H1 (cell line): ENCODE data around the gene DNAH10. TPM values are rescaled to one million over a fixed set of nuclear protein-coding genes. Genes with fewer than 3 reads are reported as not detected.

Experiments
- CTCF ChIA-PET: fragments of 300-600 bp; sonication (Branson Sonifier 250); formaldehyde crosslinking; loops from one replicate; lab custom pipeline; 2021; ENCODE audit not compliant: partially characterized antibody; lab: Charles Lee
- POLR2A ChIA-PET: fragments of 300-600 bp; sonication (Branson Sonifier 250); formaldehyde crosslinking; loops from one replicate; lab custom pipeline; 2021; ENCODE audit warnings: inconsistent platforms; ENCODE audit not compliant: partially characterized antibody; lab: Charles Lee
- DNase-seq, 2 experiments: peaks; one replicate each; pipeline versions ENCODE4 v3.0.0 to v3.0.0-alpha.2; 2010 to 2022; ENCODE audit warnings: low spot score in 2 of 2, low read depth in 1 of 2, mixed read lengths in 1 of 2
- FAIRE-seq: peaks from 2 replicates; lab custom pipeline; 2011; peaks lifted over from hg19 to GRCh38; lab: Jason Lieb, UNC
- H2AFZ ChIP-seq: 2 replicates; pipeline ENCODE4 v1.8.1; 2012; ENCODE audit warnings: low read length, inconsistent platforms
- H2AK5ac ChIP-seq: 2 replicates; pipeline ENCODE4 v1.6.1; 2013; ENCODE audit warnings: low read depth, low read length
- H2BK120ac ChIP-seq: replicated peaks from 2 replicates; pipeline ENCODE3; 2013; ENCODE audit warnings: low read depth, low read length, inconsistent platforms
- H2BK12ac ChIP-seq: 2 replicates; pipeline ENCODE4 v1.6.1; 2013; ENCODE audit warnings: low read depth, low read length
- H2BK15ac ChIP-seq: 2 replicates; pipeline ENCODE4 v1.6.1; 2013; ENCODE audit warnings: low read length
- H2BK20ac ChIP-seq: 2 replicates; pipeline ENCODE4 v1.6.1; 2013; ENCODE audit warnings: low read length
- H2BK5ac ChIP-seq: 2 replicates; pipeline ENCODE4 v1.6.1; 2013; ENCODE audit warnings: low read depth, low read length
- H3K14ac ChIP-seq: 2 replicates; pipeline ENCODE4 v1.6.1; 2013; ENCODE audit warnings: inconsistent platforms; ENCODE audit not compliant: insufficient read length
- H3K18ac ChIP-seq: 2 replicates; pipeline ENCODE4 v1.6.1; 2013; ENCODE audit warnings: low read length; ENCODE audit errors: extremely low read depth
- H3K23ac ChIP-seq: 2 replicates; pipeline ENCODE4 v1.6.1; 2013; ENCODE audit warnings: inconsistent platforms; ENCODE audit not compliant: insufficient read length
- H3K23me2 ChIP-seq: 2 replicates; pipeline ENCODE4 v1.6.1; 2013; ENCODE audit warnings: low read depth, low read length
- H3K27ac ChIP-seq: 2 replicates; pipeline ENCODE4 v1.6.1; 2011; ENCODE audit warnings: low read depth, low read length, inconsistent platforms
- H3K27me3 ChIP-seq, 4 experiments: replicated peaks in 1 of 4; 1 replicate in 1 of 4; 2 replicates in 3 of 4; pipeline versions ENCODE4 v1.6.1 to v1.8.1; 2011 to 2013; ENCODE audit warnings: low read length in 3 of 4, mild to moderate bottlenecking in 3 of 4, inconsistent platforms in 2 of 4, mixed read lengths in 2 of 4, moderate library complexity in 1 of 4; ENCODE audit not compliant: control insufficient read depth in 3 of 4, insufficient read depth in 3 of 4; ENCODE audit errors: extremely low read depth in 1 of 4
- H3K36me3 ChIP-seq, 4 experiments: 2 replicates each; pipeline versions ENCODE4 v1.6.1 to v1.8.1; 2011 to 2013; ENCODE audit warnings: mild to moderate bottlenecking in 4 of 4, low read length in 3 of 4, moderate library complexity in 2 of 4, control low read depth in 1 of 4, inconsistent platforms in 1 of 4; ENCODE audit not compliant: insufficient read depth in 4 of 4, control insufficient read depth in 2 of 4
- H3K4ac ChIP-seq: replicated peaks from 2 replicates; pipeline ENCODE3; 2013; ENCODE audit warnings: low read length, low read depth, mixed read lengths, inconsistent platforms; ENCODE audit not compliant: insufficient read length
- H3K4me1 ChIP-seq, 4 experiments: replicated peaks in 1 of 4; 1 replicate in 1 of 4; 2 replicates in 3 of 4; pipeline versions ENCODE4 v1.6.1 to v1.8.1; 2011 to 2013; ENCODE audit warnings: low read length in 3 of 4, inconsistent platforms in 2 of 4, mixed read lengths in 1 of 4; ENCODE audit not compliant: insufficient read depth in 4 of 4, control insufficient read depth in 3 of 4
- H3K4me2 ChIP-seq, 2 experiments: 2 replicates each; pipeline versions ENCODE4 v1.6.1 to v1.8.1; 2011 to 2013; ENCODE audit warnings: low read depth in 2 of 2, low read length in 2 of 2, control low read depth in 1 of 2, inconsistent platforms in 1 of 2, mild to moderate bottlenecking in 1 of 2; ENCODE audit not compliant: insufficient read depth in 1 of 2
- H3K4me3 ChIP-seq, 4 experiments: fragments of 200-600, 300-600 bp in 1 of 4; sonication (generic), shearing (Covaris generic), sonication (Bioruptor Twin) in 1 of 4; 2 replicates each; pipeline versions ENCODE4 v1.5.1 to v1.8.1; 2011 to 2016; ENCODE audit warnings: low read length in 4 of 4, low read depth in 3 of 4, control low read depth in 2 of 4, inconsistent platforms in 2 of 4, mild to moderate bottlenecking in 2 of 4, mixed read lengths in 1 of 4, moderate library complexity in 1 of 4; ENCODE audit not compliant: insufficient read depth in 2 of 4; ENCODE audit errors: extremely low read depth in 1 of 4
- H3K56ac ChIP-seq: replicated peaks from 2 replicates; pipeline ENCODE3; 2013; ENCODE audit warnings: low read depth, mild to moderate bottlenecking, mixed read lengths, low read length, inconsistent platforms; ENCODE audit not compliant: insufficient read length
- H3K79me1 ChIP-seq: 2 replicates; pipeline ENCODE4 v1.6.1; 2013; ENCODE audit warnings: low read depth, low read length, control low read depth
- H3K79me2 ChIP-seq, 2 experiments: 2 replicates each; pipeline versions ENCODE4 v1.6.1 to v1.8.1; 2012 to 2013; ENCODE audit warnings: low read length in 2 of 2, mild to moderate bottlenecking in 2 of 2, inconsistent platforms in 1 of 2; ENCODE audit not compliant: insufficient read depth in 2 of 2, control insufficient read depth in 1 of 2
- H3K9ac ChIP-seq, 4 experiments: replicated peaks in 1 of 4; 1 replicate in 1 of 4; 2 replicates in 3 of 4; pipeline versions ENCODE4 v1.6.1 to v1.8.1; 2011 to 2013; ENCODE audit warnings: low read depth in 3 of 4, low read length in 3 of 4, control low read depth in 2 of 4, mild to moderate bottlenecking in 2 of 4, moderate library complexity in 2 of 4, inconsistent platforms in 1 of 4; ENCODE audit errors: extremely low read depth in 1 of 4
- H3K9me3 ChIP-seq, 2 experiments: 2 replicates each; pipeline versions ENCODE4 v1.6.1 to v1.8.1; 2012 to 2013; ENCODE audit warnings: mild to moderate bottlenecking in 2 of 2, moderate library complexity in 2 of 2, control low read depth in 1 of 2, inconsistent platforms in 1 of 2, low read depth in 1 of 2, low read length in 1 of 2, mixed read lengths in 1 of 2; ENCODE audit not compliant: insufficient read depth in 2 of 2
- H4K20me1 ChIP-seq, 2 experiments: replicated peaks in 1 of 2; 2 replicates each; pipeline versions ENCODE3 to v1.8.1; 2011 to 2013; ENCODE audit warnings: inconsistent platforms in 2 of 2, low read length in 2 of 2, mild to moderate bottlenecking in 1 of 2; ENCODE audit not compliant: insufficient read depth in 2 of 2, control insufficient read depth in 1 of 2
- H4K5ac ChIP-seq: 2 replicates; pipeline ENCODE4 v1.6.1; 2013; ENCODE audit warnings: low read length, low read depth, mixed read lengths, inconsistent platforms; ENCODE audit not compliant: insufficient read length
- H4K8ac ChIP-seq: 2 replicates; pipeline ENCODE4 v1.8.0; 2013; ENCODE audit warnings: mild to moderate bottlenecking, moderate library complexity, low read length, inconsistent platforms; ENCODE audit not compliant: insufficient read depth; ENCODE audit errors: extremely low read depth
- H4K91ac ChIP-seq: replicated peaks from 2 replicates; pipeline ENCODE3; 2013; ENCODE audit warnings: low read length, mixed read lengths, inconsistent platforms; ENCODE audit not compliant: insufficient read length
- SP2 ChIP-seq: IDR thresholded peaks from 2 replicates; pipeline ENCODE4 v1.6.1; 2012; ENCODE audit warnings: mild to moderate bottlenecking, low read length, inconsistent platforms
- WGBS, 2 experiments: shearing (Covaris generic) in 1 of 2; methylation state at CpG; one replicate each; pipeline versions ENCODE4 v1.1.6 to v1.1.7; 2013 to 2015; ENCODE audit warnings: low lambda C conversion rate in 2 of 2, mixed read lengths in 2 of 2, inconsistent platforms in 1 of 2, low coverage in 1 of 2, missing lambda C conversion rate in 1 of 2; ENCODE audit not compliant: insufficient replicate concordance in 2 of 2, insufficient coverage in 1 of 2, insufficient read length in 1 of 2; ENCODE audit errors: extremely low coverage in 1 of 2, missing lambda C conversion rate in 1 of 2; 5-methylcytosine and 5-hydroxymethylcytosine counted together
- polyA plus RNA-seq, 7 experiments: library from polyadenylated mRNA; depleted of rRNA in 3 of 7; stranded (reverse) in 5 of 7; unstranded in 2 of 7; fragments of >200 nt in 5 of 7; fragments of 200-250 nt in 2 of 7; gene quantifications; 1 replicate in 5 of 7; 2 replicates in 1 of 7; 4 replicates in 1 of 7; pipeline versions ENCODE4 v1.2.1 to v1.2.3, GENCODE V29; 2011 to 2013; ENCODE audit warnings: missing spikeins in 2 of 7, mixed read lengths in 2 of 7
- total RNA-seq: library from RNA; stranded (reverse); fragmentation: NEBNext Ultra II Directional; extraction: Animal tissue kit (Norgen Biotek cat#: 25700); gene quantifications from 2 replicates; pipeline ENCODE4 v1.2.1, GENCODE V29; 2021

The DNAH10 gene
- total and polyA plus RNA-seq, 2 of the 8 experiments (the other 6 are each of a cell fraction or from before 2014, with no cell fraction given), result 0.02 to 0.24 TPM

DNA sequence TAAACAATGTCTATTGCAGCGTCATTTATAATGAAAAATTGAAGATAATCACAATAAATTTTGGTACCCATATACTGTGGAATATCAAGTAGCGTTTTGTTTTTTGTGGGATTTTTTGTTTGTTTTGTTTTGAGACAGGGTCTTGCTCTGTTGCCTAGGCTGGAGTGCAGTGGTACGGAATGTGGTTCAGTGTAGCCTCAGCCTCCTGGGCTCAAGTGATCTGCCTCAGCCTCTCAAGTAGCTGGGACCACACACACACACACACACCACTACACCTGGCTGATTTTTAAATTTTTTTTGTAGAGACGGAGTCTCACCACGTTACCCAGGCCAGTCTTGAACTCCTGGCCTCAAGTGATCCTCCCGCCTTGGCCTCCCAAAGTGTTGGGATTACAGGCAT, 217.5 kb downstream of the DNAH10 start:
- Histone ChIP-seq H3K27ac (no peak overlapping the region), H3K79me1 (no peaks in the 10 kb centered on the region; the same call in 1 of the 2 replicates), H4K20me1 (peaks cover 18 to 24% of the 10 kb centered on the region in 2 experiments), H3K14ac (no peak overlapping the region), H4K91ac (no peak overlapping the region), H3K4ac (no peak overlapping the region), H3K4me3 (no peak overlapping the region), H3K23ac (no peak overlapping the region), H4K5ac (no peak overlapping the region), H3K27me3 (peaks cover 2 to 12% (median 10%) of the 10 kb centered on the region in 4 experiments), H3K9me3 (no peaks in the 10 kb centered on the region), H3K9ac (no peak overlapping the region), H3K79me2 (no peaks in the 10 kb centered on the region), H3K4me2 (no peak overlapping the region), H3K4me1 (peaks cover 0 to 3% (median under 1%) of the 10 kb centered on the region in 4 experiments; a peak in 4 of 7 replicates), H3K56ac (no peak overlapping the region), H2BK120ac (no peak overlapping the region), H2BK5ac (no peak overlapping the region), H3K18ac (no peak overlapping the region), H3K36me3 (peaks cover 0 to 5% (median 1%) of the 10 kb centered on the region in 4 experiments; a peak in 3 of 8 replicates), H2BK15ac (no peak overlapping the region), H2AK5ac (no peak overlapping the region), H2AFZ (no peak overlapping the region), H4K8ac (no peak overlapping the region), H2BK12ac (no peak overlapping the region), H3K23me2 (no peaks in the 10 kb centered on the region), H2BK20ac (no peak overlapping the region)
- DNase-seq (no peak), FAIRE-seq (no peak)
- ChIA-PET CTCF (interaction anchor here (1.1 kb wide), 1 partner anchor 13 kb away, joined by 3 read pairs; no protein-coding TSS in a partner anchor), POLR2A (no interaction called here)
- 92% methylated on average over 6 of the region's 6 CpGs; no CpG with 5 or more reads in 1 of the 2 experiments for WGBS, 2 experiments
- TF ChIP-seq SP2, result no peak
